ENCODE measurements around the gene IFNAR1. TPM values are rescaled to one million over a fixed set of nuclear protein-coding genes. Genes with fewer than 3 reads are reported as not detected.
A peak's percentile ranks its signal among the peaks of the same experiment; 100 is the strongest.

Gene IFNAR1
- total and polyA plus RNA-seq, 7 donors = 10.4 to 31.6 (median 17.5) TPM

DNA sequence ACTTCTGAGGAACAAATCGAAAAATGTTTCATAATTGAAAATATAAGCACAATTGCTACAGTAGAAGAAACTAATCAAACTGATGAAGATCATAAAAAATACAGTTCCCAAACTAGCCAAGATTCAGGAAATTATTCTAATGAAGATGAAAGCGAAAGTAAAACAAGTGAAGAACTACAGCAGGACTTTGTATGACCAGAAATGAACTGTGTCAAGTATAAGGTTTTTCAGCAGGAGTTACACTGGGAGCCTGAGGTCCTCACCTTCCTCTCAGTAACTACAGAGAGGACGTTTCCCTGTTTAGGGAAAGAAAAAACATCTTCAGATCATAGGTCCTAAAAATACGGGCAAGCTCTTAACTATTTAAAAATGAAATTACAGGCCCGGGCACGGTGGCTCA, 30.6 kb downstream of the IFNAR1 start:
- peaks cover 7 to 75% of the 10 kb centered on the region in 2 donors for H3K36me3 ChIP-seq (ENCODE audit: insufficient read depth in 1 of 2, low read depth in 1 of 2)
- DNase-seq (no peak), ATAC-seq (no peak)
- no peaks in the 10 kb centered on the region for H3K4me1 ChIP-seq
- TF ChIP-seq, protein P1, sequence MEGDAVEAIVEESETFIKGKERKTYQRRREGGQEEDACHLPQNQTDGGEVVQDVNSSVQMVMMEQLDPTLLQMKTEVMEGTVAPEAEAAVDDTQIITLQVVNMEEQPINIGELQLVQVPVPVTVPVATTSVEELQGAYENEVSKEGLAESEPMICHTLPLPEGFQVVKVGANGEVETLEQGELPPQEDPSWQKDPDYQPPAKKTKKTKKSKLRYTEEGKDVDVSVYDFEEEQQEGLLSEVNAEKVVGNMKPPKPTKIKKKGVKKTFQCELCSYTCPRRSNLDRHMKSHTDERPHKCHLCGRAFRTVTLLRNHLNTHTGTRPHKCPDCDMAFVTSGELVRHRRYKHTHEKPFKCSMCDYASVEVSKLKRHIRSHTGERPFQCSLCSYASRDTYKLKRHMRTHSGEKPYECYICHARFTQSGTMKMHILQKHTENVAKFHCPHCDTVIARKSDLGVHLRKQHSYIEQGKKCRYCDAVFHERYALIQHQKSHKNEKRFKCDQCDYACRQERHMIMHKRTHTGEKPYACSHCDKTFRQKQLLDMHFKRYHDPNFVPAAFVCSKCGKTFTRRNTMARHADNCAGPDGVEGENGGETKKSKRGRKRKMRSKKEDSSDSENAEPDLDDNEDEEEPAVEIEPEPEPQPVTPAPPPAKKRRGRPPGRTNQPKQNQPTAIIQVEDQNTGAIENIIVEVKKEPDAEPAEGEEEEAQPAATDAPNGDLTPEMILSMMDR (IDR thresholded peaks at IDR 0.05) = no peak
- intact Hi-C loops (cut with DNase I) = no loop called here
- H3K27ac ChIP-seq = no peak overlapping the region
- WGBS, 3 donors = 80 to 88% (median 86%) methylated on average over 6 of the region's 6 CpGs
- no peaks in the 10 kb centered on the region for H3K9me3 ChIP-seq
- H3K27me3 ChIP-seq (ENCODE audit: insufficient read depth in 3 of 3, low read length in 2 of 3) = no peaks in the 10 kb centered on the region
- H3K4me3 ChIP-seq = no peak overlapping the region

- Histone ChIP-seq H3K4me3 (no peak overlapping the region), H3K9me3 (no peaks in the 10 kb centered on the region), H3K4me1 (peaks cover under 1% of the 10 kb centered on the region), H3K36me3 (ENCODE audit: insufficient read depth in 1 of 2, low read depth in 1 of 2) (peaks cover 7 to 69% of the 10 kb centered on the region in 2 donors), H3K27ac (no peak overlapping the region), H3K27me3 (ENCODE audit: insufficient read depth in 3 of 3, low read length in 2 of 3) (no peaks in the 10 kb centered on the region)
- DNase-seq (no peak), ATAC-seq (no peak)
- intact Hi-C loops (cut with DNase I) = no loop called here
- WGBS, 3 donors = 65 to 74% (median 67%) methylated on average over 11 of the region's 11 CpGs
- TF ChIP-seq, protein P1 (IDR thresholded peaks at IDR 0.05) = no peak
Measured at GRCh38 chr21:33355996-33356395, 31.2 kb downstream of the IFNAR1 start.

GRCh38 chr21:33357177-33357576, 32.4 kb downstream of the IFNAR1 start:
- intact Hi-C loops (cut with DNase I) = no loop called here
- H3K36me3 ChIP-seq (ENCODE audit: insufficient read depth in 1 of 2, low read depth in 1 of 2) = peaks cover 4 to 57% of the 10 kb centered on the region in 2 donors
- H3K4me1 ChIP-seq = peaks cover 12% of the 10 kb centered on the region
- 63 to 77% (median 71%) methylated on average over 8 of the region's 8 CpGs for WGBS, 3 donors
- DNase-seq (no peak), ATAC-seq (no peak)
- no peaks in the 10 kb centered on the region for H3K27me3 ChIP-seq (ENCODE audit: insufficient read depth in 3 of 3, low read length in 2 of 3)
- TF ChIP-seq, protein P1 (IDR thresholded peaks at IDR 0.05) = no peak
- H3K4me3 ChIP-seq = no peak overlapping the region
- no peak overlapping the region for H3K27ac ChIP-seq
- H3K9me3 ChIP-seq = no peaks in the 10 kb centered on the region

GRCh38 chr21:33359446-33359845, 34.7 kb downstream of the IFNAR1 start:
- Histone ChIP-seq H3K4me1 (peaks cover 12% of the 10 kb centered on the region), H3K27me3 (ENCODE audit: insufficient read depth in 3 of 3, low read length in 2 of 3) (no peaks in the 10 kb centered on the region), H3K27ac (no peak overlapping the region), H3K4me3 (no peak overlapping the region), H3K9me3 (no peaks in the 10 kb centered on the region), H3K36me3 (ENCODE audit: insufficient read depth in 1 of 2, low read depth in 1 of 2) (peaks cover 1 to 37% of the 10 kb centered on the region in 2 donors)
- intact Hi-C loops (cut with DNase I) = no loop called here
- no peak for ATAC-seq
- TF ChIP-seq, protein P1 (IDR thresholded peaks at IDR 0.05) = no peak
- 76 to 87% (median 83%) methylated on average over 4 of the region's 4 CpGs for WGBS, 3 donors
- DNase-seq = no peak

GRCh38 chr21:33360281-33360680, 35.5 kb downstream of the IFNAR1 start:
- WGBS, 3 donors = 62 to 77% (median 73%) methylated on average over 6 of the region's 6 CpGs
- H3K9me3 ChIP-seq = no peaks in the 10 kb centered on the region
- DNase-seq (no peak), ATAC-seq (peak in 1 of 4 donors; percentile 20)
- intact Hi-C loops (cut with DNase I) = loop anchor here (5.0 kb wide), 2 partner anchors 87 to 163 kb away; no protein-coding TSS in a partner anchor
- H3K36me3 ChIP-seq (ENCODE audit: insufficient read depth in 1 of 2, low read depth in 1 of 2) = peaks cover 0 to 28% of the 10 kb centered on the region in 2 donors
- H3K4me1 ChIP-seq = peaks cover 12% of the 10 kb centered on the region
- H3K27me3 ChIP-seq (ENCODE audit: insufficient read depth in 3 of 3, low read length in 2 of 3) = no peaks in the 10 kb centered on the region
- H3K27ac ChIP-seq = peak overlapping the region; percentile 0
- H3K4me3 ChIP-seq = no peak overlapping the region
- TF ChIP-seq, protein P1 (IDR thresholded peaks at IDR 0.05) = no peak
